NB4 (cell line): ENCODE results near the gene SYTL5.

Experiments
- CTCF ChIP-seq: IDR thresholded peaks from one replicate; pipeline ENCODE4 v1.5.1; 2012; ENCODE audit warnings: low read depth, low read length
- MAX ChIP-seq: IDR thresholded peaks from 2 replicates; pipeline ENCODE4 v1.6.1; 2011; ENCODE audit warnings: low read depth, low read length
- MYC ChIP-seq: IDR thresholded peaks from 2 replicates; pipeline ENCODE4 v1.6.1; 2011; ENCODE audit warnings: low read depth, low read length
- POLR2A ChIP-seq: IDR thresholded peaks from 2 replicates; pipeline ENCODE4 v1.6.1; 2011; ENCODE audit warnings: mild to moderate bottlenecking; ENCODE audit not compliant: insufficient read length; ENCODE audit errors: extremely low read depth

GRCh38 chrX:38069991-38070390 lies 63.6 kb downstream of the SYTL5 start:
- TF ChIP-seq CTCF (no peak), POLR2A (no peak), MYC (no peak), MAX (no peak)
